ENCODE data around the gene HDAC9.

HDAC9 gene

GRCh38 chr7:18893156-18893555 is 397.6 kb downstream of the HDAC9 start:
- H3K36me3 ChIP-seq (replicated peaks) = no peaks in the 10 kb centered on the region
- peaks cover 14% of the 10 kb centered on the region for H3K4me1 ChIP-seq
- H3K4me3 ChIP-seq = no peak overlapping the region
- no peak for DNase-seq (ENCODE audit: low spot score in 2 of 2)
- in situ Hi-C loops (cut with MboI; ENCODE audit: low sequenced_read_pairs) = no loop called here
- no peaks in the 10 kb centered on the region for H3K9me3 ChIP-seq
- H3K27me3 ChIP-seq (ENCODE audit: low read depth) = no peaks in the 10 kb centered on the region

- H3K36me3 ChIP-seq (replicated peaks) = no peaks in the 10 kb centered on the region
- no peaks in the 10 kb centered on the region for H3K27me3 ChIP-seq (ENCODE audit: low read depth)
- in situ Hi-C loops (cut with MboI; ENCODE audit: low sequenced_read_pairs) = no loop called here
- peaks cover 14% of the 10 kb centered on the region for H3K4me1 ChIP-seq
- no peak overlapping the region for H3K4me3 ChIP-seq
- no peaks in the 10 kb centered on the region for H3K9me3 ChIP-seq
- no peak for DNase-seq (ENCODE audit: low spot score in 2 of 2)
These were observed 398.6 kb downstream of the HDAC9 start for GRCh38 chr7:18894155-18894554.

DNA sequence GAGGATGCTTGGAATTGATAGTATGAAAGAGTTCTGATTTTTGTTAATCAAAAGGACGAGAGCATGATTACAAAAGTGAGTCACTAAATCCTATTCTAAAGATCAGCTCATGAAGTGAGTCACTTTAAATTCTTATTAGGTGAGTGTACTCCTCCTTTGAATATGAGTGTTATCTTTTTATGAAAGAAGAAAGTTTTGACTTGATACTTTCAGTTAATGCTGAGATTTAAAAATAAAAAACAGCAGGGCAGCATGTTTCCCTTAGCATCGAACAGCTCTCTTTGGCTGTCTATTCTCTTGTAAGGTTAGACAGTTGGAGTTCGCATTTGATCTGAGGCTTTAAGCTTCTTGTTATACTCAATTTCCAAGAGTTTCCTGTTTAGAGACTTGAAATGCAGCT is 399.9 kb downstream of the HDAC9 start:
- no peaks in the 10 kb centered on the region for H3K36me3 ChIP-seq (replicated peaks)
- peaks cover 14% of the 10 kb centered on the region for H3K4me1 ChIP-seq
- H3K9me3 ChIP-seq = no peaks in the 10 kb centered on the region
- H3K4me3 ChIP-seq = no peak overlapping the region
- in situ Hi-C loops (cut with MboI; ENCODE audit: low sequenced_read_pairs) = no loop called here
- DNase-seq (ENCODE audit: low spot score in 2 of 2) = no peak
- H3K27me3 ChIP-seq (ENCODE audit: low read depth) = no peaks in the 10 kb centered on the region

GRCh38 chr7:18896343-18896975 is 400.9 kb downstream of the HDAC9 start:
- Histone ChIP-seq H3K36me3 (replicated peaks) (no peaks in the 10 kb centered on the region), H3K27me3 (ENCODE audit: low read depth) (no peaks in the 10 kb centered on the region), H3K4me1 (peaks cover 20% of the 10 kb centered on the region), H3K9me3 (no peaks in the 10 kb centered on the region), H3K4me3 (no peak overlapping the region)
- no peak for DNase-seq (ENCODE audit: low spot score in 2 of 2)
- in situ Hi-C loops (cut with MboI; ENCODE audit: low sequenced_read_pairs) = no loop called here

DNA sequence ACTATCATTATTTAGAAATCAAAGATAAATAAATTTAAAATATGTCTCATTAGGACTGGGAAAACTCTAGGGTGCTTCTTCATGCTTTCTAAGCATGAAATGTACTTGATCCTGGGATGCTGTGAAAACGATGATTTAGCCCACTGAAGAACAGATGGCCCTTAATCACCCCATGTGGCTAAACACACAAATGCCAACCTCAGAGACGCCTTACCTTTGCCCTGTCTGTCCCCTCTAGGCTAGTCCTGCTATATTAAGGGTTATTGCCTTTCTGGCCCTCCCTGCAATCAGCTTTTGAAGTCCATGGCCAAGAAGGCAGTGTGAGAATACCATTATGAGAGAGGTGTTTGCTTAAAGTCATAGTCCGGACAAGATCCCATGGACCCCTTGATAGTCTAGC is 404.7 kb downstream of the HDAC9 start:
- in situ Hi-C loops (cut with MboI; ENCODE audit: low sequenced_read_pairs) = no loop called here
- Histone ChIP-seq H3K4me1 (peaks cover 18% of the 10 kb centered on the region), H3K9me3 (no peaks in the 10 kb centered on the region), H3K4me3 (no peak overlapping the region), H3K27me3 (ENCODE audit: low read depth) (no peaks in the 10 kb centered on the region), H3K36me3 (replicated peaks) (no peaks in the 10 kb centered on the region)
- no peak for DNase-seq (ENCODE audit: low spot score in 2 of 2)

- Histone ChIP-seq H3K4me3 (no peak overlapping the region), H3K27me3 (ENCODE audit: low read depth) (no peaks in the 10 kb centered on the region)
These were observed 405.3 kb downstream of the HDAC9 start for GRCh38 chr7:18900803-18901202.

GRCh38 chr7:18901351-18901750 is 405.8 kb downstream of the HDAC9 start:
- DNase-seq (ENCODE audit: low spot score in 2 of 2) = peak in 1 of 2 experiments; percentile 12
- in situ Hi-C loops (cut with MboI; ENCODE audit: low sequenced_read_pairs) = no loop called here
- no peaks in the 10 kb centered on the region for H3K36me3 ChIP-seq (replicated peaks)
- H3K27me3 ChIP-seq (ENCODE audit: low read depth) = no peaks in the 10 kb centered on the region
- H3K4me3 ChIP-seq = no peak overlapping the region
- no peaks in the 10 kb centered on the region for H3K9me3 ChIP-seq
- H3K4me1 ChIP-seq = peaks cover 12% of the 10 kb centered on the region; the same call in 1 of the 2 replicates

More at GRCh38 chr7:18900803-18901202, 405.3 kb downstream of the HDAC9 start:
- Histone ChIP-seq H3K36me3 (replicated peaks) (no peaks in the 10 kb centered on the region), H3K9me3 (no peaks in the 10 kb centered on the region), H3K4me1 (peaks cover 14% of the 10 kb centered on the region; the same call in 1 of the 2 replicates)
- DNase-seq (ENCODE audit: low spot score in 2 of 2) = peak in 1 of 2 experiments; percentile 16
- in situ Hi-C loops (cut with MboI; ENCODE audit: low sequenced_read_pairs) = no loop called here

- in situ Hi-C loops (cut with MboI; ENCODE audit: low sequenced_read_pairs) = no loop called here
- Histone ChIP-seq H3K9me3 (no peaks in the 10 kb centered on the region), H3K4me1 (peaks cover 8% of the 10 kb centered on the region; the same call in 1 of the 2 replicates), H3K27me3 (ENCODE audit: low read depth) (no peaks in the 10 kb centered on the region), H3K36me3 (replicated peaks) (no peaks in the 10 kb centered on the region), H3K4me3 (no peak overlapping the region)
- DNase-seq (ENCODE audit: low spot score in 2 of 2) = no peak
These were observed 406.5 kb downstream of the HDAC9 start for GRCh38 chr7:18901982-18902421.

GRCh38 chr7:18902892-18903291 is 407.3 kb downstream of the HDAC9 start:
- peaks cover 8% of the 10 kb centered on the region; the same call in 1 of the 2 replicates for H3K4me1 ChIP-seq
- no peak for DNase-seq (ENCODE audit: low spot score in 2 of 2)
- in situ Hi-C loops (cut with MboI; ENCODE audit: low sequenced_read_pairs) = no loop called here
- no peaks in the 10 kb centered on the region for H3K27me3 ChIP-seq (ENCODE audit: low read depth)
- H3K4me3 ChIP-seq = no peak overlapping the region
- H3K9me3 ChIP-seq = no peaks in the 10 kb centered on the region
- H3K36me3 ChIP-seq (replicated peaks) = no peaks in the 10 kb centered on the region

DNA sequence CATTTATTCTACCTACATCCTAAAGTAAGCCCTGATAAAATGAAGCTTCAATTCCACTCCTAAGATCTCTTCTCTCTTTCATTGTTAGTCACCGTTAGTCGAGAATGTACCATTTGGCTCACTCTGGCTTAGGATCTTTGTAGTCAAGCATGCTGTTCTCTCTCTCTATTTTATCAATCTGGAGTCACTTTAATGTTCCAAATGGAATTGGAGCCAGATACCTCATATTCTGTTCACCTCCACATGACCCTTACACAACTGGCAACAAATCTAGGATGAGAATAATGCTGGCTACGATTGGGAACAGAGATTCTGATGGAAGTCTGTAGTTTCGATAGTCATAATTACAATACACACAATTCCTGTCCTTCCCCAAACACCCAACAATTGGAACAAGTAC is 408.1 kb downstream of the HDAC9 start:
- peaks cover 8% of the 10 kb centered on the region; the same call in 1 of the 2 replicates for H3K4me1 ChIP-seq
- DNase-seq (ENCODE audit: low spot score in 2 of 2) = no peak
- in situ Hi-C loops (cut with MboI; ENCODE audit: low sequenced_read_pairs) = no loop called here
- no peaks in the 10 kb centered on the region for H3K9me3 ChIP-seq
- no peaks in the 10 kb centered on the region for H3K27me3 ChIP-seq (ENCODE audit: low read depth)
- no peak overlapping the region for H3K4me3 ChIP-seq
- no peaks in the 10 kb centered on the region for H3K36me3 ChIP-seq (replicated peaks)

DNA sequence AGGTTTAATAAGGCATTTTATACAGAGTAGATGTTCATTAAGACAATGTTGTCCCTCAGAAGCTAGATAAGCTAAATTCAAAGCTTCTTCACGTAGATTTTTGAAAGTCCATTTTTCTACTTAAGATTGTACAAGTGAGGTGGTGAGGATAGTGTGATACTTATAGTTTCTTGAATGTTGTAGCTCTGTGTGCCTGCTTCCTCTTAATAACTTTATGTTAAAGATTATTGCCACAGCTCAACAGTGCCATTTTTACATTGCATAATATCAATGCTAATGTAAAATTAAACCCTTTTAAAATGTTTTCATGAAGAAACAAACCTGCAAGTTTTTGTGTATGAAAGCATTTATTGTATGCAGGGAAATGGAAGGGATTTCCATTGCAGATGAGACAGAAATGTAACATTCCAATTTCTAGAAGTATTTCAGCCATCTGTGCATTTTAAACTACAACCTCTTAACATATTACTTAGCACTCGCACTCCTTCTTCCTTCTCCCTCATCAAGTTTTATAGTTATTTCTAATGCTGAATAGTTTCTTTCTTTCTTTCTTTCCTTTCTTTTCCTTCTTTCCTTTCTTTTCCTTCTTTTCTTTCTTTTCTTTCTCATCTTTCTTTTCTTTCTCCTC is 409.9 kb downstream of the HDAC9 start:
- Histone ChIP-seq H3K27me3 (ENCODE audit: low read depth) (no peaks in the 10 kb centered on the region), H3K4me1 (peaks cover 8% of the 10 kb centered on the region; the same call in 1 of the 2 replicates), H3K9me3 (no peaks in the 10 kb centered on the region), H3K4me3 (no peak overlapping the region), H3K36me3 (replicated peaks) (no peaks in the 10 kb centered on the region)
- DNase-seq (ENCODE audit: low spot score in 2 of 2) = no peak
- in situ Hi-C loops (cut with MboI; ENCODE audit: low sequenced_read_pairs) = no loop called here

GRCh38 chr7:18906901-18907300 is 411.4 kb downstream of the HDAC9 start:
- in situ Hi-C loops (cut with MboI; ENCODE audit: low sequenced_read_pairs) = no loop called here
- H3K9me3 ChIP-seq = no peaks in the 10 kb centered on the region
- H3K27me3 ChIP-seq (ENCODE audit: low read depth) = no peaks in the 10 kb centered on the region
- no peak for DNase-seq (ENCODE audit: low spot score in 2 of 2)
- H3K4me1 ChIP-seq = no peaks in the 10 kb centered on the region
- H3K36me3 ChIP-seq (replicated peaks) = no peaks in the 10 kb centered on the region
- no peak overlapping the region for H3K4me3 ChIP-seq

DNA sequence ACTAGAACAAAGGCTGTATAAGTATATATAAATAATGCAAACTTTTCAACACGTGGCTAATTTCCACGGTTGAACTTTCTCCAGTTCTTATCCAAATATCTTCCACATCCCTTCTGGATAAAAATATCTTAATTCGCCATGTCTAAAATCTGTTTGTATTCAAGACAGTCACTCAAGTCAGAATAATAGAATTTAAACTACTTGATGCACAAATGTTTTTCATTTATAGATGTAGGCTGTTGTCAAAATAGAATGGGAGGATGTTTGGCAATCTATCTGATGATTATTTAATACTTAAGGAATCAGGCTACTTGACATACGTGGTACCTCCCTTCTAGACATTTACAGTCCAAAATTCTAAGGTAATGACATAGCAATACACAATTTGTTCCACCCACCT is 417.6 kb downstream of the HDAC9 start:
- Histone ChIP-seq H3K27me3 (ENCODE audit: low read depth) (no peaks in the 10 kb centered on the region), H3K4me3 (no peak overlapping the region), H3K4me1 (no peaks in the 10 kb centered on the region), H3K36me3 (replicated peaks) (no peaks in the 10 kb centered on the region), H3K9me3 (no peaks in the 10 kb centered on the region)
- DNase-seq (ENCODE audit: low spot score in 2 of 2) = no peak
- in situ Hi-C loops (cut with MboI; ENCODE audit: low sequenced_read_pairs) = no loop called here

DNA sequence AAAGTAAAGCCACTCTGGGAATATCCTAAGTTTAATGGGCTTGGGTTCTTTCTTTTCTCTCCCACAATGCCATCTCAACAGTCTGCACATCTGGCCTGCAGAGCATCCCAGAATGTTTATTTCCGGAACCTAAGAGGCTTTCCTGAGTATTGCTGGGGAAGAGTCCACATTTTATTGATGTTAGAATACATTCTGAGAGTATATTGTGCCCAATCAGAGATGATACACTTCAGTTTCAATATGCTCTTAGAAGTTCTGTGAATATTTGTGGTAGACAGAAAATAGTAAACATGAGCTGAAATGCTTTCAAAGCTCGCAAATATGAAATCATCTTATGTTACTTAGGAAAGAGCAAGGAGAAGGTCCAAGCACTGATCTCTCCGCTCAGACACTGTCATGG is 421.3 kb downstream of the HDAC9 start:
- no peaks in the 10 kb centered on the region for H3K36me3 ChIP-seq (replicated peaks)
- H3K9me3 ChIP-seq = no peaks in the 10 kb centered on the region
- no peaks in the 10 kb centered on the region for H3K4me1 ChIP-seq
- no peaks in the 10 kb centered on the region for H3K27me3 ChIP-seq (ENCODE audit: low read depth)
- no peak overlapping the region for H3K4me3 ChIP-seq
- DNase-seq (ENCODE audit: low spot score in 2 of 2) = no peak
- in situ Hi-C loops (cut with MboI; ENCODE audit: low sequenced_read_pairs) = no loop called here
